IPS-18a (cell line): ENCODE results near the gene PDZRN4.
A peak's percentile ranks its signal among the peaks of the same experiment; 100 is the strongest.
"Not testable (repeated sequence)": the region's sequence is repeated elsewhere in the genome, so short reads cannot be mapped to it uniquely, and the experiment has no call there.

Experiments
- H3K27ac ChIP-seq: one replicate; pipeline ENCODE4 v1.5.1; 2013; ENCODE audit warnings: low read length
- H3K27me3 ChIP-seq: one replicate; pipeline ENCODE4 v1.6.1; 2013; ENCODE audit warnings: mild to moderate bottlenecking, low read length; ENCODE audit not compliant: control insufficient read depth, insufficient read depth
- H3K36me3 ChIP-seq: one replicate; pipeline ENCODE4 v1.6.1; 2013; ENCODE audit warnings: low read depth, low read length; ENCODE audit not compliant: control insufficient read depth
- H3K4me1 ChIP-seq: one replicate; pipeline ENCODE4 v1.6.1; 2013; ENCODE audit warnings: low read depth, low read length; ENCODE audit not compliant: control insufficient read depth
- H3K4me3 ChIP-seq: one replicate; pipeline ENCODE4 v1.5.1; 2013; ENCODE audit warnings: low read length
- H3K9ac ChIP-seq: one replicate; pipeline ENCODE4 v1.6.1; 2013; ENCODE audit warnings: mild to moderate bottlenecking, low read length, moderate library complexity
- H3K9me3 ChIP-seq: one replicate; pipeline ENCODE4 v1.6.1; 2013; ENCODE audit warnings: low read depth, low read length; ENCODE audit not compliant: control insufficient read depth

PDZRN4 gene

DNA sequence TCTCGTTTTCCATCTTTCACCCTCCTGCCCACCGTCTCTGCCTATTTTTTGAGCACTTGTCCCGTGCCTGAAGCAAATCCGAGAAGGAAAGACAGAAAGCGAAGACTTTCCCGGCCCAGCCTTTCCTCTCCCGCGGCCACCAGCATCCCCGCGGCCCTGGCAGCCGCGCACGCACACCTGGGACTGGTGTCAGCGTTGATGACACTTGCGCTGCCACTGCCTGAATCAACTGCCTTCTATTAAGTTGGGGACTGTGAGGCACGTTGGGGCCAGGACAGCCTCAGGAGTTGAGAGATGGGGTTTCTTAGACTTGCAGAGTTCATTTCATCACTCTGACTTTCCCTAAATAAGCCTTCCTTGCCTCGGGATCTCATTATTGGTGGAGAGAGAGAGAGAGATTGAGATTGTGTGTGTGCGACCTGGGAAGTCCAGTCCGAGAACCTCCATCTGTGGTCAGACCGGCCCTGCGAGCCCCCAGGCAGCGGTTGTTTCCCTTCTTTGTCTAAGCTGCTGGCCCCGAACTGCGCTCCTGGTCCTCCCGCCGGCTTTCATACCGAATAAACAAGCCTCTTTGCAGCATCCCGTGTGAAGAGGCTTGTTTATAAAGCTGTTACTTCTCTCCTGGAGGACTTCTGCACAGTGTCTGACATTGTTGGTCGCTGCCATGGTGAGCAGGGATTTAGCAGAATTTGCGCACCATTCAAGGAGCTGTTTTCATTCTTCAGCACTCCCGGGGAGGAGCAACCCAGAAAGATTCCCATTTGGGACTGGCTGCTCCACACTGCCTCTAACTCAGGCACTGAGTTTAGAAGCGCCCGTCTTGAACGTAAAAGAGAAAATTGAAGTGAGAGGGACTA is 1.5 kb downstream of the PDZRN4 start:
- no peaks in the 10 kb centered on the region for H3K36me3 ChIP-seq
- H3K9ac ChIP-seq = no peak overlapping the region
- H3K4me3 ChIP-seq = peak overlapping the region; percentile 57
- H3K4me1 ChIP-seq = peaks cover 6% of the 10 kb centered on the region
- H3K27me3 ChIP-seq = peaks cover 45% of the 10 kb centered on the region
- H3K9me3 ChIP-seq = no peaks in the 10 kb centered on the region
- H3K27ac ChIP-seq = no peak overlapping the region

DNA sequence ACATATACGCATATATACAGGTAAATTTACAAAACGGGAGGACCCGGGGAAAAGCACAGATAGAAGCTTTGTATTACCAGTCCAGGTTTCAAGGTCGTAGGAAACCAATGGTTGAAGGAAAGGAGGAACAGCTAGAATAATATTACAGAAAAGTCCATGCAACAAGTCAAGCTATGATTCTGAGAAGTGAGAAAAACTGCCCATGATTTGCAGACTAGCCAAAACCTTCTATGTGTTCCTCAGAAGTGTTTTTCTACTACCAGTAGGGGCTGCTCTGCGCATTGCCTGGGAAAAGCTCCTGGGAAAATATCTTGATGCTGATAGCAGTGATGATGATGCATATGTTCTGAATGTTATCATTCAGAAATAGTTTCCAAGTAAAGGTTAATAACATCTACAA is 2.2 kb downstream of the PDZRN4 start:
- H3K27ac ChIP-seq = no peak overlapping the region
- peaks cover 6% of the 10 kb centered on the region for H3K4me1 ChIP-seq
- H3K9me3 ChIP-seq = no peaks in the 10 kb centered on the region
- no peaks in the 10 kb centered on the region for H3K36me3 ChIP-seq
- H3K9ac ChIP-seq = no peak overlapping the region
- peaks cover 45% of the 10 kb centered on the region for H3K27me3 ChIP-seq
- H3K4me3 ChIP-seq = peak overlapping the region; percentile 57

DNA sequence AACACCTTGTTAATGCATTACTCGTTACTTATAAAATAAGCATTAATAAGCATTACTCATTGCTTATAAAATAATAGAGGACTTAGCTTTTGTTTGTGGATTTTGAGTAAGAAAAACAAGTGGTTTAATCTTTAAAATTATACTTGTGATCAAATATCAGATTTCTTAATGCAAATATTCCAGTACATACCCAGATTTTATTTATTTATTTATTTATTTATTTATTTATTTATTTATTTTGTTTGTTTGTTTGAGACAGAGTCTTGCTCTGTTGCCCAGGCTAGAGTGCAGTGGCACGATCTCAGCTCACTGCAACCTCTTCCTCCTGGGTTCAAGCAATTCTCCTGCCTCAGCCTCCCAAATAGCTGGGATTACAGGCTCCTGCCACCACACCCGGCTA is 3.4 kb downstream of the PDZRN4 start:
- H3K36me3 ChIP-seq, H3K9ac ChIP-seq, H3K27ac ChIP-seq, H3K4me1 ChIP-seq, H3K9me3 ChIP-seq, H3K4me3 ChIP-seq: not testable (repeated sequence)
- peaks cover 42% of the 10 kb centered on the region for H3K27me3 ChIP-seq

DNA sequence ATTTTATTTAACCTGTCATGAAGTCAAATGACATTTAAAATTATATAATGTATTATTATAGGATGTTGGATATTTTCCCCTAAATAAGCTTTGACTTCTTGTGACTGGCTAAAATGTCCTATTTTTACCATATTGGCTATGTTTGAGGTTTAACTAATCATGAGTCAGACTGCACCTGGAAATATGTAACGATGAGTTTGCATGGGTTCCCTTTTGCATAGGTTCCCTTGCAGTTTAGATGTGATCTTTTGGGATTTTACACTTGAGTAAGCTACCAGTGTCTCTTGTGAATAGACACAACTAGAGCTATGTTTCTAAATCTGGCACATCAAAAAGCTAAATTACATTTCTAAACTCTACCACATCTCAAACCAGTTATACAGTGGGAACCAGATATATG is 5.2 kb downstream of the PDZRN4 start:
- Histone ChIP-seq H3K9me3 (no peaks in the 10 kb centered on the region), H3K27me3 (peaks cover 24% of the 10 kb centered on the region), H3K36me3 (no peaks in the 10 kb centered on the region), H3K4me1 (peaks cover 6% of the 10 kb centered on the region), H3K9ac (no peak overlapping the region), H3K27ac (no peak overlapping the region), H3K4me3 (no peak overlapping the region)

DNA sequence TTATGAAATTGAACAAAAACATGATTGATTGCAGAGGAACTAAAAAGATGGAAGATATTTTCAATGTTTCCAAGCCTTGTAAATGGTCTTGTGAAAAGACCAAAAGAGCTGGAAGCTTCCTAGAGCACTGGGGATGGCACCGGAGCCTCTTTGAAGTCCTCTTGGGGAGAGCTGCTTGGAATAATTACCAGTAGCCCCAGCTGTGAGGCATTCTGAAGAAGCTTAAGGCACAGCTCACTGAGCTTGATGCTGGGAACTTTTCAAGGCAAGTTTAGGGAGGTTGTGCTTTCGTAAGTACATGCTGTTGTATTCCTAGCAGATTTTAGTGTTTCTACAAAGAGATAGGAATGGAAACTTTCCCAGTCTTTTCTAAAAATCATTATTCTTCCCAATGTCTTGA is 13.9 kb downstream of the PDZRN4 start:
- Histone ChIP-seq H3K9me3 (no peaks in the 10 kb centered on the region), H3K27ac (no peak overlapping the region), H3K27me3 (no peaks in the 10 kb centered on the region), H3K9ac (no peak overlapping the region), H3K36me3 (no peaks in the 10 kb centered on the region), H3K4me1 (peaks cover 3% of the 10 kb centered on the region), H3K4me3 (no peak overlapping the region)

DNA sequence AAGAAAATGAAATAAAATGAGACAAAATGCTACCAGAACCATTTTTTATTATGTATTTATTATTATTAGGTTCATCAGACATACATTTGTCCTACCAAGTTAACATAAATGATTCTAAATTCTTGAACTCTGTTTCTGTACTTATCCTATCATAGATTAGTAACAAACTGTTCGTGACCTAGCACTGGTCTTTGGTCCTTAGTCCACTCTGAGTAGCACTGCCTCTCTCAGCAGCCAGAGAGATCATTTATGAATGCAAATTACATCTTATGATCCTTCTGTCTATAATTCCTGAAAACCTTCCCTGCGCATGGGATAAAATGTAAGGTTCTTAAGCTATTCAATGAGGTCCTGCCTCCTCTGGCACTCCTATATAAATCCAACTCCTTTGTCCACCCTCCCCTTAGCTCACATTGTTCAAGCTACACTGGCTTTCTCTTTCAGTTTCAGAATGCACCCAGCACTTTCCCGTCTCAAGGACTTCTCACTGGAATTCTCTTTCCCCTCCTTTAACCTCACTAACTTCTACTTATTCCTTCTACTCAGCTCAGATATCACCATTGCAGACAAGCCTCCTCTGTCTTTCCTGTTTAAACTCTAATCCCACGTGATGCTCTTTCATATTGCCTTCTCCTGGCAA is 17.1 kb downstream of the PDZRN4 start:
- Histone ChIP-seq H3K9ac (no peak overlapping the region), H3K27ac (no peak overlapping the region), H3K27me3 (no peaks in the 10 kb centered on the region), H3K36me3 (no peaks in the 10 kb centered on the region), H3K4me3 (no peak overlapping the region), H3K4me1 (peaks cover 3% of the 10 kb centered on the region), H3K9me3 (no peaks in the 10 kb centered on the region)

DNA sequence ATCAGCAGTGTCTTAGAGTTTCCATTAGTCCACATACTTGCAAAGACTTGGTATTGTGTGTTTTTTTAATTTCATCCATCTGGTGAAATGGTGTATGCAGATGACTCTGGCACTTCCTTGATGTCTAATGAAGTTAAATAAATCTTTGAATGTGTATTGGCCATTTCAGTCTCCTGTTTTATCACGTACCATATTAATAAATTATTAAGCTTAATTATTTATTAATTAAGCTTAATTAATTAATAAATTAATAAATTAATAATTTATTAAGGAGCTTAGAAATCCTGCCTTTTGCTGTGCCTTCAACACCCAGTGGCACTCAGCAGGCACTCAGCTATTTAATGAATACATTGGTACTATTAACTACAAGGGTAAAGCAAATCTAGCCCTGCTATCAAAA is 18.2 kb downstream of the PDZRN4 start:
- H3K27me3 ChIP-seq = no peaks in the 10 kb centered on the region
- no peak overlapping the region for H3K9ac ChIP-seq
- no peak overlapping the region for H3K27ac ChIP-seq
- H3K9me3 ChIP-seq = no peaks in the 10 kb centered on the region
- H3K4me1 ChIP-seq = peaks cover 3% of the 10 kb centered on the region
- no peak overlapping the region for H3K4me3 ChIP-seq
- no peaks in the 10 kb centered on the region for H3K36me3 ChIP-seq

DNA sequence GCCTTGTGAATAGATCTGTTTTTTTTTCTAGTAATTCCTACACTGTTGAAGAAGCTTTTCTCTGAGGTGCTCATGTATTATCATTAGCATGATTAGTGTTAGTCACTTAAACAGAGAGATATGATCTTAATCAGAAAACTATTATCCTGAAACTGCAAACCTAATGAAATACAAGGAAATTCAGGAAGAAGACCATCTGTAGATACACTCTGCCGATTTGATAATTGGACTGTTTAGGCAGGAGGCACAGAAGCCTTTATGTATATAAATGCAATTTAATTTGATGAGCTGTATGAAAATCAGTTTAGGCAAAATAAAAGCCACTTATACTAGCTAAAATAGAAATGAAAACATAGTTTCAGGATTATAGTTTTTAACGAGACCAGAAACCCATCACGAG is 23.3 kb downstream of the PDZRN4 start:
- no peak overlapping the region for H3K27ac ChIP-seq
- H3K9me3 ChIP-seq = no peaks in the 10 kb centered on the region
- H3K27me3 ChIP-seq = no peaks in the 10 kb centered on the region
- no peaks in the 10 kb centered on the region for H3K36me3 ChIP-seq
- H3K4me3 ChIP-seq = no peak overlapping the region
- H3K4me1 ChIP-seq = no peaks in the 10 kb centered on the region
- H3K9ac ChIP-seq = no peak overlapping the region

DNA sequence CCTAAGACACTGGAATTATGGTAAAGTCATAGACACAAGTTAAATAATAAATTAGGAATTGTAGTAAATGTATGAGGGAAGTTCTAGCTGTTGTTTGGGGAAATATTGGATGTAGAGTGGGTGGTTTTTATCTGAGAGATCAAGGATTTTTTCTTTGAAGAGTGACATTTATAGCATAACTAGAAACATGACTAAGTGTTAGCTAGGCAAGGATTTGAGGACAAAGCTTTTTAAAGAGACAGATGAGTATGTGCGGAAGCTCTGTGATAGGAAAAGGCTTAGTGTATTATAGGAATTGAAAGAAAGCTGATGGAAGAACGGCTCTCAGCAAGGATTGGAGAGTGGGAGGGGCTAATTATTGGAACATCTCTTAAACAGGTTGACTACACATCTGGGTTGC is 24.5 kb downstream of the PDZRN4 start:
- H3K27ac ChIP-seq = no peak overlapping the region
- no peaks in the 10 kb centered on the region for H3K9me3 ChIP-seq
- H3K4me3 ChIP-seq = no peak overlapping the region
- H3K36me3 ChIP-seq = no peaks in the 10 kb centered on the region
- H3K9ac ChIP-seq = no peak overlapping the region
- no peaks in the 10 kb centered on the region for H3K27me3 ChIP-seq
- H3K4me1 ChIP-seq = no peaks in the 10 kb centered on the region

DNA sequence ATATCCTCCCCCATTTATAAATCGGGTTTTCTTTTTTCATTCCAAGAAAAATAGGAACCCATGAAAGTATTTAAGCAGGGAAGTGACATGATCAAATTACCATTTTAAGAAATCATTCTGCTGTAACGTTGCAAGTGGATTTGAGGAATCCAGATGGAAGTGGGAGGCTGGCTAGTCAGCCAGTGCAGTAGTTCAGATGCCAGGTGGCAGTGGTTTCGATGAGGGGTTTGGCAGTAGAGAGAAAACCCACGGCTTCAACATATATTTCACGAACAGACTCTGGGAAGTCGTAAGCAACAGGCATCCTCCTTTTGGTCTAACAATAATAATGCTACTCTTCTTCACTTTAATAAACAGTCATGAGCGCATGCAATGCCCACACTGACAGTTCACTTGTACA is 25.0 kb downstream of the PDZRN4 start:
- no peaks in the 10 kb centered on the region for H3K9me3 ChIP-seq
- no peak overlapping the region for H3K9ac ChIP-seq
- no peaks in the 10 kb centered on the region for H3K4me1 ChIP-seq
- H3K27me3 ChIP-seq = no peaks in the 10 kb centered on the region
- no peaks in the 10 kb centered on the region for H3K36me3 ChIP-seq
- no peak overlapping the region for H3K4me3 ChIP-seq
- no peak overlapping the region for H3K27ac ChIP-seq

DNA sequence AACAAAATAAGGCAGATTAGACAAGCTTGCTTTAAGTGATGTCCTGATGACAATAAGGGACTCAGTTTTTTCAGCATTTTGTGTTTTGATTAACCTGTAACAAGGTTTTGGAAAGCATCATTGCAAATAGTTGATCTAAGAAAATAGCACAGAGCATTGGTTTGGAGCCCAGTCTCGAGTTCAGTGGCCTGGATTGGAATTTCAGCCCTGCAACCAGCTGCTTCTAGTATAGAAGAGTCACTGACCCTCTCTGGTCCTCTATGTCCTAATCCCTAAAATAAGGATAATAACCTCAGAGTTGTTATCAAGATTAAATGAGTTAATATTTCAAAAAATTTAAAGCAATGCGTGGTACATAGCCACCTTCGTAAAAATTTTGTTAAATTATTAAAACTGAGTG is 25.5 kb downstream of the PDZRN4 start:
- Histone ChIP-seq H3K9ac (no peak overlapping the region), H3K4me1 (no peaks in the 10 kb centered on the region), H3K27ac (no peak overlapping the region), H3K27me3 (no peaks in the 10 kb centered on the region), H3K4me3 (no peak overlapping the region), H3K9me3 (no peaks in the 10 kb centered on the region), H3K36me3 (no peaks in the 10 kb centered on the region)

DNA sequence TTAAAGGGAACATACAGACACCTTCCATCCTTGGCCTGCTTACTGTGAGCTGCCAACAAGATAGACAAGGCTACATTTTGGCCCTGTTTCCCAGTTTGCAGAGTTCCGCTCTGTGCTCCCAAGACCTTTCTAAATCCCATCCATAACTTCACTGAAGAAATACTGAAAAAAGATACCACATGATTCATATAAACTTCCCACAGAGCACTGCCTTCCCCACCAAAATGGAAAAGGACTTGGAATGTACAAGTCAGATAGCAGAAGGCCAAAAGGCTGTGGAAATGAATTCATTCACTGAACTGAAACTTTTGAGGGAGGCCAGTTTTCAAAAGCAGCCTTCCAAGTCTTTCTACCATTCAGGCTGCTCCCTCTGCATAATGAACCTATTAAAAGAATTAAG is 29.6 kb downstream of the PDZRN4 start:
- Histone ChIP-seq H3K4me3 (no peak overlapping the region), H3K4me1 (no peaks in the 10 kb centered on the region), H3K27ac (no peak overlapping the region), H3K27me3 (no peaks in the 10 kb centered on the region), H3K9ac (no peak overlapping the region), H3K9me3 (no peaks in the 10 kb centered on the region), H3K36me3 (no peaks in the 10 kb centered on the region)
